ENCODE data around the gene ALKBH6. TPM values are rescaled to one million over a fixed set of nuclear protein-coding genes. Genes with fewer than 3 reads are reported as not detected.

ALKBH6 gene
- total and polyA plus RNA-seq, 8 donors = 2.6 to 22.8 (median 6.3) TPM

- peaks cover 0 to 4% (median 4%) of the 10 kb centered on the region in 3 donors for H3K4me1 ChIP-seq
- ATAC-seq (no peak), DNase-seq (no peak), FAIRE-seq (no peak)
- no peaks in the 10 kb centered on the region for H3K27me3 ChIP-seq
- H3K36me3 ChIP-seq = no peaks in the 10 kb centered on the region
- peak overlapping the region in 1 of 4 donors; percentile 55 for H3K27ac ChIP-seq
- no peak for TF ChIP-seq CTCF (IDR thresholded peaks at IDR 0.05)
- WGBS, 2 donors = 43 to 47% methylated on average over 15 of the region's 15 CpGs
- peak overlapping the region in 3 of 4 donors; percentile 18 to 45 (median 40) for H3K4me3 ChIP-seq
- intact Hi-C loops (cut with DNase I) = no loop called here
- H3K9me3 ChIP-seq = no peaks in the 10 kb centered on the region
Observed at GRCh38 chr19:36009633-36010379, 4.2 kb downstream of the ALKBH6 start.

- WGBS, 2 donors = 0 to 1% methylated on average over 37 to 50 of the region's 50 CpGs
- peak in 5 of 6 donors; percentile 58 to 89 (median 76) for DNase-seq
- H3K27me3 ChIP-seq = no peaks in the 10 kb centered on the region
- H3K9me3 ChIP-seq = no peaks in the 10 kb centered on the region
- intact Hi-C loops (cut with DNase I) = no loop called here
- peak; percentile 58 to 72 (median 63) for ATAC-seq
- no peaks in the 10 kb centered on the region for H3K36me3 ChIP-seq
- no peak for FAIRE-seq
- peaks cover 0 to 4% (median 4%) of the 10 kb centered on the region in 3 donors for H3K4me1 ChIP-seq
- peak overlapping the region in 3 of 4 donors; percentile 22 to 55 (median 50) for H3K27ac ChIP-seq
- TF ChIP-seq CTCF (IDR thresholded peaks at IDR 0.05) = no peak
- H3K4me3 ChIP-seq = peak overlapping the region in 3 of 4 donors; percentile 18 to 45 (median 40)
Observed at GRCh38 chr19:36009220-36009619, 4.8 kb downstream of the ALKBH6 start.

- peak within 1 kb of the TSS; percentile 25 to 55 (median 47) for H3K27ac ChIP-seq
- peak; percentile 83 to 91 (median 88) for ATAC-seq
Observed at GRCh38 chr19:36008336-36008978, 5.6 kb downstream of the ALKBH6 start, which contains the start of gene SYNE4. Gene SYNE4, minus strand, starts transcription at chr19:36008813. Its CDS starts 132 bp downstream, at chr19:36008681.

GRCh38 chr19:36006955-36007354, 7.1 kb downstream of the ALKBH6 start:
- intact Hi-C loops (cut with DNase I) = no loop called here
- no peaks in the 10 kb centered on the region for H3K27me3 ChIP-seq
- H3K36me3 ChIP-seq = no peaks in the 10 kb centered on the region
- H3K9me3 ChIP-seq = no peaks in the 10 kb centered on the region
- H3K27ac ChIP-seq = no peak overlapping the region
- no peak for TF ChIP-seq CTCF (IDR thresholded peaks at IDR 0.05)
- peaks cover 0 to 4% (median 0%) of the 10 kb centered on the region in 3 donors for H3K4me1 ChIP-seq
- ATAC-seq (no peak), DNase-seq (no peak), FAIRE-seq (no peak)
- H3K4me3 ChIP-seq = no peak overlapping the region
- WGBS, 2 donors = 54 to 76% methylated on average over 5 of the region's 5 CpGs

More at GRCh38 chr19:36008336-36008978, 5.6 kb downstream of the ALKBH6 start, which contains the start of gene SYNE4:
- FAIRE-seq (no peak), DNase-seq (peak; percentile 74 to 90 (median 78))
- H3K36me3 ChIP-seq = no peaks in the 10 kb centered on the region
- peaks cover 0 to 4% (median 3%) of the 10 kb centered on the region in 3 donors for H3K4me1 ChIP-seq
- peak within 1 kb of the TSS; percentile 6 to 45 (median 29) for H3K4me3 ChIP-seq
- no peak for TF ChIP-seq CTCF (IDR thresholded peaks at IDR 0.05)
- no peaks in the 10 kb centered on the region for H3K9me3 ChIP-seq
- H3K27me3 ChIP-seq = no peaks in the 10 kb centered on the region
- intact Hi-C loops (cut with DNase I) = no loop called here
- 12 to 18% methylated on average over 19 of the region's 19 CpGs for WGBS, 2 donors
